Fibroblast of the conjunctiva (primary cell): ENCODE measurements around the gene FSTL4.
"Not testable (repeated sequence)": the region's sequence is repeated elsewhere in the genome, so short reads cannot be mapped to it uniquely, and the experiment has no call there.

Source experiments
- DNase-seq: peaks from one replicate; pipeline ENCODE4 v3.0.0-alpha.2; 2010; ENCODE audit warnings: low read depth

The FSTL4 gene

DNA sequence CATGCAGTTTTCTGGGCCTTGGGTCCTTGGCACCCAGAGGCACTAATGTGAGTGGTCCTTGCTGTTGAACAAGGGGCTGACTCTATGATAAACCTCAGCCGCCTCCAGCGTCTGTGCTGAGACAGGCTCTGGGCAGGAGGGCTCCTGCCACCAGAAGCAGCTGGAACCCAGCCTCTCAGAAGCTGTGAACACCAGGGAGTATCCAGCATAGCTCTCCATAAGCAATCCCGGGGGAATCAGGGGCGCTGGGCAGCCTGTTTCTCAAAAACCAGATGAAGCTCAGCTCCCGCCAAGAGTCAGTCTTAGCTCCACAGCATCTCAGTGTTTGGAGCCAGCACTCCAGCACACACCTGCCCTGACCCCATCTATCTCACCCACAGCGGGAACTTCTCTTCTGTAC lies 390.3 kb downstream of the FSTL4 start:
- DNase-seq, result no peak

DNA sequence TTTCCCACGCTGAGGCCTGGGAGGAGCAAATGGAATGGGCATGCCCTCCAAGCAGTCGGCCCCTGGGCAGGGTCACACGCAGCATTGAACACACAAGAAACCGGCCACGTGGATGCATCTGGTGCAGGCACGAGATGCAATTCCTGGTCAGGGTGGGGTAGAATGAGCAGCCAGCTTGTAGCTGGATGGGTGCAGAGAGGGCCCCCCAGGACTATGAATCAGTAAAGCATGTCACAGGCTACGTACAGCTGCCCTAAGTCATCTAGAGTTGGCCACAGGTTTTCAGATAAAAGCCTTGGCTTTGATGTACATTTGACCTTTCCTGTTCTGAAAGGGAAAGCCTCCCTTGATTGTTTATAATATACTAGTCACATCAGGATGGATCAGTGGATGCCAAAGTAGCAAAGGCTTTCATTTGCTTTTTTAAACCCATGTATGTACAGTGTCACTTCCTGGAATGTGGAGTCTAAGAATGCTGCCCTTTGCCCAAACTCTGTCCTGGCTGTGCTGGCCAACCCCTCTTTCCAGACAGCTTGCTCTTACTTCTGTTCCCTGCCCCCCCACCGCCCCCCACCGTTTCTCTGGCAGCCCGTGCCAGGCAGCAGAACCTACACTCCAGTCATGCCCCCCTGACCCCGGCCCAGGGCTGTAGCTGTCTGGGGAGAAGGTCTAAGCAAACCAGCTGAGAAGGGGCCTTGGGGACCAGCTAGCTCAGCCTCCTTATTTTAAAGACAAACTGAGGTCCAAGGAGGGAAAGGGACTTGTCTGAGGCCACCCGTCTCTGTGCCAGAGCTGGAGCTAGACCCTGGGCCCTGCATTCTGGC lies 391.3 kb downstream of the FSTL4 start:
- no peak for DNase-seq

DNA sequence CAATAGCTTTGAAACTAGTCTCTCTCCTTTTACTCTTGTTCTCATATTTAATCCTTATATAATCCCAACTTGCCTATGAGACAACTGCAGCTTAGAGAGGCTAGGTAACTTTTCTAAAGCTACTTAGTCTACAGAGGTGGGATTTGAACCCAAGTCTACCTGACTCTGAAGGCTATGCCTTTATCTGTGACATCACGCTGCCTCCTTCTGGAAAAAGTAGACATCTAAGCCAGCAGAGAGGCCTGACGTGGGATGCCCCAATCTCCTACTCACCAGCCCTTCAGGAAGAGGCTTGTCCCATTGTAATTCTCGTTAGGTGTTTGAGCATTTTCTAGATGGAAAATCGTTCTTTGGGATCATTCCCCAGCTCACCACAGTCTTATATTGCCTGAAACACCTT lies 393.0 kb downstream of the FSTL4 start:
- DNase-seq, result no peak

DNA sequence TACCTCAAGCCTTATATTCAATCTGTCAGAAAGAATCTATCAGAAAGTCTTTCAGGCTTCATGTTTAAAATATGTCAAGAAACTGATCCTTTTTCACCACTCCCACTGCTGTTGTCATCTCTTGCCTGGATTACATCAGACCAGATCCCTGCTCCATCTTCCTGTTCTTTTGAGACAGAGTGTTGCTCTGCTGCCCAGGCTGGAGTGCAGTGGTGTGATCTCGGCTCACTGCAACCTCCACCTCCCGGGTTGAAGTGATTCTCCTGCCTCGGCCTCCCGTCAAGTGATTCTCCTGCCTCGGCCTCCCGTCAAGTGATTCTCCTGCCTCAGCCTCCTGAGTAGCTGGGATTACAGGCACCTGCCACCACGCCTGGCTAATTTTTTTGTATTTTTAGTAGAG lies 396.2 kb downstream of the FSTL4 start:
- DNase-seq, result not testable (repeated sequence)

DNA sequence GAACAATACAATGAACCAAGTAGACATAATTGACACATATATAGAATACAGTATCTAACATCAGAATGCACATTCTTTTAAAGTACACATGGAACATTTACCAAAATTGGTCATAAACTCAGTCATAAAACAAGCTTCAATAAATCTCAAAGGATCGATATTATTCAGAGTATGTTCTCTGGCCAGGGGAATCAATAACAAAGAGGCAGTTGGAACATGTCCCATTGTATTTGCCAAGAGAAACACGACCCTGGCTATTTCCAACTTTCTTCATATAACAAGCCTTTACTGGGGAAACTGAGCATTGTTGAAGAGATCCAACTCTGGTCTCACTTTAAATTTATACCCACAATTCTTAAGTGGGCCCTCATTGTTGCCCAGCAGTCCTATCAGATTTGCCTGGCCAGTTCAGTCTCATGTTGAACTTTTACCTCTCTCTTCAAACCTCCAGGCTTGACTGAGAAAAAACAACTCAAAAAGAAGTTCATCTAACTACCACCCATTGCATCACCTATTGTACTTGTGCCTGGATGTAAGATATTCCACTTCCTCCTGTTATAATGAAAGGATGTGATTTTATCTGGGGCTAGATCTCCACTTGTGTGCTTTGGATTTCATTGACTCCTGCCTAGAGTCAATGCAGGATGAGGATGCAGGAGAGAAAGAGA lies 398.1 kb downstream of the FSTL4 start:
- no peak for DNase-seq

DNA sequence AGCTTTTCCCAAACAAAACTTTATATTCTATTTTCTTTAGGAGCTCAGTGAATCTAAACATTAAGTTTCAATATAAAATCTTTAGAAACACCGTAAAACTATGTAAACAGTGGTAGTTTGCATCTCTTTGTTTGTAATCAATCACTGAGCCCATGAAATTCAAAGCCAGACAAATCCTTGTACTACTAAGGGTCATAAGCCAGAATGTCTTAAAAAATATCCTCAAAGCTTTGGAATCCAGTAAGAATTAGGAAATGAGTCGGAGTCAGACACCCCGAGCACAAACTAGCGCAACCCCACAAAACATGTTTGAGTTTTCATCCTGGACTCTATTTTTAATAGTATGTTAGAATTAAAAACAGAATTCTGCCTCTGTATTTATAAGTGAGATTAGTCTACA lies 406.7 kb downstream of the FSTL4 start:
- no peak for DNase-seq

DNA sequence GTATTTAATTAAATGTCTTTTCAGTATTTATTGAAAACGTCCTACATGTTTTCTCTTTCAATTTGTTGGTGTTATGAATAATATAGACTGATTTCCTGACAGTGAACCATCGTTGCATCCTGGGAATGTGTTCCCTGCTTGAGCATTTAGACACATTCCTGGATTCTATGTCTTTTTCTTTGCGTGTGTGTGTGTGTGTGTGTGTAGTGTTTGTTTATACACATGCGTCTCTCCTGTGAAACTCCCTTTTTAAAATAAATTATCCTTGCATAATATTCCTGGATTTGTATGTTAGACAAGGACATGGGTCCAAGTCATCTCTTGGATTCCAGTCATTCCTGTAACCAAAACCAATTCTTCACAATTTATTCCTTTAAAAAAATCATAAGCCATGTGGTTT lies 407.1 kb downstream of the FSTL4 start:
- DNase-seq, result no peak

DNA sequence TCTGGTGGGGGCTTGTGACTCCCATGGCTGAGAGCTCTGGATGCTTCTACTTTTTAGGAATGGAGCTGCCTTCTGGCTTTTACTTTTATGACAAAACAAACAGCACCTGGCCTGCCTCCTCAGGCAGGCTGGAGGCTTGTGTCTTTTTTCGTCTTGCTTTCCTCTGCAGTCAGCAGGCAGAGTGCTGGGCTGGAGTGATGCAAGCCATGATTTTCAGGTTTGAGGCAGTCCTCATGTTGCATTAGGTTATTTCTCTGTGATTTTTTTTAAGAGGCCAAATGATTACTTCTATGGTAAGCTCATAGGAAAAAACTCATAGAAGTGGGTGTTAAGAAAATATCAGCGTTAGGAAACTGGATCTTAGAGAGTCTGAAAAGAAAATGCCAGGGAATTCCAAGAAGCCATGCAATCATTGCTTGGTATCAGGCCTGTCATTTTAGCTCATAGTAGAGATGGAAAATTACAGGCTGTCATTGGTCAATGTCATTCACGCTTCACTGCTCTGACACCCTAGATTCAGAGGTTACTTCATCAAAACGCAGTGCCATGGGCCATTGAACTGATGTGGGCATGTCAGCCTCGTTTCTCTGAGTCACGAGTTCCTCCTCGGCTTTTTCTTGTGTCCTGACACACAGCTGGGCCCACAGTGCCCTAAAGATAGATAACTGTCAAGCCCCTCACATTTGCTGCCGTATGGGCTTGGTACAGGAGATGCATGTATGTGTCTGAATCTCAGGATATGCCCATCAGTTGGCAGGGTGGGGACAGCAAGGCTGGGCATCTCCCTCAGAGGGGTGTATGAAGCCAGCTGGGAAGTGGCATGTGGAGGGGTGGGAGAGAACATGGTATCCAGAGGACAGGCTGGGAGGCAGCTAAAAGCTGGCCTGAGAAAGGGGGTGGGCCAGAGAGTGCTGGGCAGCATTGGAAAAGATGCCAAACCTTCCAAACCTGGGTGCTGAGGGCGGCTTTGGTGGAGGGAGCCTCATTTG lies 408.7 kb downstream of the FSTL4 start:
- DNase-seq, result no peak

DNA sequence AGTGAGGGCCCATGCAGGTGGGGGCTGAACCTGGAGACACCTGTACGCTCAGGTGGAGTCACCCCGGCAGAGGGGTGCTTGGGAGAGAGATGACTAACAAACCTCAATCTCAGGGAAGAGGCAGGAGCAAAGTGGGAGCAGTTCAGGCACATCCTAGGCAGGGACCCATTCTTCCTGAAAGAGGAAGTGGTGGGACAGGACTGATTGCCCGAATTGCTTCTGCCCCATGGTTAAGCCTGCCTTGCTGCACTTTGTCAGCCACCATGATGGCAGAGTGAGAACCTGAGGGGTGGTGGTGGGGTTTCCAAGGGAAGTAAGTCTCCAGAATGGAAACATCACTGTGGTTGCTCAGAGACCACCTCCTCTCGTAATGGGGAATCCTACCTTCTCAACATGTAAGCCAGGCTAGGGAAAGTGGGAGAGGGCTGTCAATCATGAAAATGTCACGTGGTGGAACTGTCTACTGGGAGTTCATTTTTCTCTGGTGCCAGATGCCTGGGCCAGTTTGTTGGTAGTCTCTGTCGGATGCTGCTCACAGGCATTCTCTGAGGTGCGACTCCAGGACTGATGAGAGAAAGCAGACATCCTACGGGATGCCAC lies 410.2 kb downstream of the FSTL4 start:
- no peak for DNase-seq

DNA sequence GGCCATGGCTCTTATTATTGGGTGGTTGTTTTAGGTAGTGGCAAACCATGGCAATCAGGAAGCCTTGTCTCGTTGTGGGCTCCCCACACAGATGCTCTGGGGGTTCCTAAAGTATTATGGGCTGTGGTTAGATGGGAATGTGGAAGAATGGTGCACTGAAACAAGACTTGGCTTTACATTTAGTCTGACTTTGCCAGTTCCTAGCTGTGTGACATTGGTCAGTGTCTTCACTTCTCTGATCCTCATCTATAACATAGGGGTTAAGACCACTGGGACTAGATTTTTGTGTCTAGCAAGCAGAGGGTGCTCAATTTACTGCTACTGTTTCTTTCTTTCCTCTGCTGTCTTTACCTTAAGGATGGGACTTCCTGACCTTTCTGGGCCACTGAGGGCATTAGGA lies 411.0 kb downstream of the FSTL4 start:
- no peak for DNase-seq

DNA sequence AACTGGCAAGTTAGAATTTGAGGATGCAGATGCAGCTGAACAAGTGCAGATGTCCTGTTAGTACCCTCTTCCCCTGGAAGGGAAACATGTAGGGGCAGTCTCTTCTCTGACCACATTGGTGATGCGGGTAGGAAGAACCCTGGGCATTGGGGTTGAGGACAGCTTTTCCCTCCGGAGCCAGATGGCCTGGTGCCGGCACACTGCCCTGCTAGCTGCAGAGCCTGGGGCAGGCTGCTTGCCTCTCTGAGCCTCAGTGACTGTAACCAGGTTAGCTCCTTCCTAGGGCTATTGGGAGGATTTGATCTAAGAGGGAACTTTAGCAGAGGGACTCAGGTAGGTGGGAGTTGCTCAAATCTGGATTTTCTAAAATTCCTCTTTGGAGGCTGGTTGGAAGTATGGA lies 412.1 kb downstream of the FSTL4 start:
- DNase-seq, result no peak

DNA sequence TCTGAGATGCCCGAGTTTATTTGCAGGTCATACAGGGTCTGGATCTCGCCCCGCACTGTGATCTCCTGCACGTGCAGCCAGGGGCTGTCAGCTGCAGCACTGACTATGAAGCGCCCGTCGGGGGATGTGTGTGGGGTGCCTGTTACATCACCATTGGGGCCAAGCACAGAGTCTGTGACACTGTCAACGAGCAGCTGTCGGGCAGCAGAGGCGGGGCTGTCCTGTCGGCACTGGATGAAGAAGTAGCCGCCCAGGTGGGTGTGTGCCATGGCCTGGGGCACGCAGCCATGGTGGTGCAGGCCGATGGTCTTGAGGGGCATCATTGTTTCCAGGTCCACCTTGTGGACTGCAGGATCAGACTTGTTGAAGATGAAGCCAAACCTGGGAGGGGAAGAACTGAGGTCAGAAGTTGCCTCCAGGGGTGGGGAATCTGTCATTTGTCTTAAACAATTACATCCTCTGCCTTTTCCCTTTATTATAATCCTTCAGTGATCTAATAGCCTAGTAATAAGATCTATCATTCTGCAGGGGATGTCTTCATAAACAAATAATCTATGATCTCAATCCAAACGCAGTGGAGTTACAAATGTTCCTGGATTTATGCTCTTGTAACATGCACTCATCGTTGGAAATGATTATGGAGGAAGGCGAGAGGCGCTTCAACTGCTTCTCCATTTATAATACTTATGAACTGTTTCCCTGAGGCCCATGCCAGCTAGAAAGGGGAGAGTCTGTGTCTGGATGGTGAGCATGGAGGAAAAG lies 412.7 kb downstream of the FSTL4 start:
- DNase-seq, result no peak

DNA sequence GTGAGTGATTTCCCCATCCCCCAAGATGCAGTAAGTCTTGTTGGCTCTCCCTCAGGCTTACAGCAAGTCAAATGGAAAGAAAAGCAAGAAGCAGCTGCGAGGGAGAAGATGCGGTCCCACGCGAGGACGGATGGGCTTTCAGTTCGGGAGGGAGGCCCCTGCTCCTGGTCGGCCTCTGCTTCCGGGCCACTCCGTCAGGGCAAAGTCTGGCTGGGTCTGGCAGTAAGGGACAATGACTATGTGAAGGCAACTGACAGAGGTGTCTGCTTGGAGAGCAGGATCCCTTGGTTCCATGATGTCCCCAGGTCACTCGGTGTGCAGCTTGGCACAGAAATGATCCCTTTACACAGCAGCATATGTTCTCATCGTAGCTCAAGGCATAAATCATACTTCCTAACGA lies 413.8 kb downstream of the FSTL4 start:
- DNase-seq, result no peak

DNA sequence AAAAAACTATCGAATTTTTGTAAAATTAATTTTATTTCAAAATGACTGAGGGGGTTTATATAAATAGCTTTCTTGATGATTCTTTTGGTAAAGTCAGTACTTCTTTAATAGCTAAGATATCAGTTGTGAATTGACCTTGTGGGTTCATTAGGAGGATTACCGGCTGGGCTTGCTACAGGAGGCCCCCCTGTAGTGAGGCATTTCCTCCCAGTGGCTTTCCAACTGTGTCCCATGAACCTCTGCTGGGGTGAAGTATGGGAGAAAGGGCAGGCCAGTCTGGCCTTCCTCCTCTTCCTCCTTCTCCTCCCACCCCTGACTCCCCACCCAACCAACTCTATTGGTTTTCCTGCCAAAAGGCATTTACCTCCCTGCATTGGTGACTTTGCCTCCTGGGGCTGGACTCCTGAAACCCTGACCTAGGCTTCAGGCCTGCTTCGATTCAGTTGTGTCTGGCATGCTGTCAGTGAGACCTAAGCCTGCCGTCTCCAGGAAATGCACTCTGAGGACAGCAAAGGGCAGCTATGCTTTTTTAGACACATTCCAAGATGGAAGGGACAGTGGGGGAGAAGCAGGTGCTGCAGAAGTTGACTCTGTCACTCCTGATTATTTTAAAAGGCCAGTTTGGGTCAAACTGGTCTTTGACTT lies 415.8 kb downstream of the FSTL4 start:
- DNase-seq, result no peak

DNA sequence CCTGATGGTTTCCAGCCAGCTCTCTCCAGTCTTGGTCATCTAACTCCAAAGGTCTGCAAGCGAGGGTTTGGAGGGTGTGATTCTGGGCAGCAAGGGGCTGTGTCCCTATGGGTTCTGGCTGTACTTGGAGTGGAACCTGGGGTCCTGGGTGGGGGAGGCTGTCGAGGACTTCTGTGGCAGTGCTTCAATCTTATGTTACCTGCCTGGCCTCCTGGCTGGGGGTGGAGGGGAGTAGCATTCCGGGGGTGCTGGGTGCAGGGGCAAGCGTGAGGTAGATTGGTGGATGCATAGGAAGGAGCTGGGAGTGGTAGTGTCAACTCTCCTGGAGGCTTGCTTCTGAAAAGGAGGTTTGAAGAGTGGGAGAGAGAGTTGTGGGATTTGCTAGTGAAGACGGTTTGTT lies 417.1 kb downstream of the FSTL4 start:
- DNase-seq, result no peak

DNA sequence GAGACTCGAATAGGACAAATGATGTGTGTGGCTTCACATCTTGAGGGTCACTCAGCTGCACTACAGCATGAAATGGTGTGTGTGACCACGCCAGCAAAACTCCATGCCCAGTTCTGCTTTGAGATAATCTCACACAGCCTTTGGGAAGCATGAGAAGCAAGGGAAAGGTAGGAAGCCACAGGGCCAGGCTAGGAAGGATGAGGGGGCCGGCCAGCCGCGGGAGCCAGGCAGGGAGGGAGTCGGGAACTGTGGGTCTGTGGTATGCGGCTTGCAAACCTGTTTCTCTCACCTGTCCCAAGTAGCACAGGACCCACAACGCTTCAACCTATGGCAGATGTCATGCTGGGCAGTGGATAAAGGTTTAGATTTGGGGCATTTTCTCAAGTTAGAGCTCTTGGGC lies 418.5 kb downstream of the FSTL4 start:
- DNase-seq, result no peak

DNA sequence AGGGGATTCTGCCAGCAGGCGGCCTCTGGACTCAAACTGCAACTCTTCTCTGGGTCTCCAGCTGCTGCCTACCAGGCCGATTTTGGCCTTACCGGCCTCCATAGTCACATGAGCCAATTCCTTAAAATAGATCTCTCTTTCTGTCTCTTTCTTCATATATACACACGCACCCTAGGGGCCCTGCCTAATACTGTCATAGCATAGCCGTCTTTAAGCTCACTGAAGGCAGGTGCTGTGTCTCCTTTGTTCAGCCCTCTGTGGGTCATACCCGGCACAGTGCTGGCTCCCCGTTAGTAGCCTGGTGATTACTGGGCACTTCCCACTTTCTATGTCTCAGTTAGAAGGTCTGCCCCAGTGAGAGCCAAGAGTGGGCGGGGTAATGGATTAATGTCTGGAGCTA lies 419.6 kb downstream of the FSTL4 start:
- DNase-seq, result no peak

DNA sequence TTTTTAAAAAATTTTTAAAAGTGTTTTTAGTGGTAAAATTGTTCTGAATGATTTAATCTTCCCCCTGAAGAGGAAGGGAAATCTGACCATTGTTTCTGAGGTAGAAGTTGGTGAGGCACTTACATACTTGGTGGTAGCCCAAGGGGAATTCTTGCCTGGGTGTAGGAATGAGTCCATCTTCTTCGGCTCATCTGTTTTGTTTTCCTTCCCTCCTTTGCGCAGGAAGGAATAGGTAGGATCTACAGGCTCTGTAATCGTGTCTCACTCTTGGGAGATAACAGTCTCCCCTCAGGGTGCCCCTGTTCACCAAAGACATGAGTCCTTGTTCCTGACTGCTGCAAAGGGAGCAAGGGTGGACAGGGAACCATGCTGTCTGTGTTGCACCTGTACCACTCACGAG lies 422.5 kb downstream of the FSTL4 start:
- no peak for DNase-seq

DNA sequence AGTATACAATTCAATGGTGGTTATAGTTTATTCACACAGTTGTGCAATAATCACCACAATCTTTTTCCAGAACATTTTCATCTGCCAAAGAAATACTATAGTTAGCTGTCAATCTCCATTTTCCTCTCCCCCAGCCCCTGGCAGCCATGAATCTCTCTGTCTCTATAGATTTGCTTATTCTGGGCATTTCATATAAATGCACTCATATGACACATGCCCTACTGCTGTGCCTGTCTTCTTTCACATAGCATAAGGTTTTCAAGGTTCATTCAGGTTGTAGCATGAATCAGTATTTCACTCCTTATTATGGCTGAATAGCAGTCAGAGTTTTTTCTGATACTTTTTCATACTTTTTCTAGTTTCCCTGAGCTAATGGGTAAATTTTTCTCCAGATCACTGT lies 432.9 kb downstream of the FSTL4 start:
- no peak for DNase-seq

DNA sequence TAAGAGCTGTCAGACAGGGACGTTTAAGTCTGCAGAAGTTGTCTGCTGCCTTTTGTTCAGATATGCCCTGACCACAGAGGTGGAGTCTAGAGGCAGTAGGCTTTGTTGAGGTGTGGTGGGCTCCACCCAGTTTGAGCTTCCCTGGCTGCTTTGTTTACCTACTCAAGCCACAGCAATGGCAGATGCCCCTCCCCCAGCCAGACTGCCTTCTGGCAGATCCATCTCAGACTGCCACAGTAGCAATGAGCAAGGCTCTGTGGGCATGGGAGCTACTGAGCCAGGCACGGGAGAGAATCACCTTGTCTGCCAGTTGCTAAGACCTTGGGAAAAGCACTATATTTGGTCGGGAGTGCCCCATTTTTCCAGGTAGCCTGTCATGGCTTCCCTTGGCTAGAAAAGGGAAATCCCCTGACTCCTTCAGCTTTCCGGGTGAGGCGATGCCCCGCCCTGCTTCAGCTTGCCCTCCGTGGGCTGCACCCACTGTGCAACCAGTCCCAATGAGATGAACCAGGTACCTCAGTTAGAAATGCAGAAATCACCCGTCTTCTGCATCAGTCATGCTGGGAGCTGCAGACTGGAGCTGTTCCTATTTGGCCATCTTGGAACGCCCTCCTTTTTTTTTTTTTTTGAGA lies 441.5 kb downstream of the FSTL4 start:
- DNase-seq, result not testable (repeated sequence)
